Stimulated activated CD4-positive, alpha-beta T cell treated with anti-CD3 and anti-CD28 coated beads, TNF-alpha, amount 100 ng/mL, for 4 hours (primary cell): Measurements from ENCODE around the gene KLHL41.
"Not testable (repeated sequence)": the region's sequence is repeated elsewhere in the genome, so short reads cannot be mapped to it uniquely, and the experiment has no call there.

Source experiments
- DNase-seq, 3 experiments: peaks; one replicate each; pipeline ENCODE4 v3.0.0-alpha.2; 2020; ENCODE audit warnings: low read depth in 3 of 3

The KLHL41 gene

GRCh38 chr2:169509955-169510354, 453 bp downstream of the KLHL41 start:
- DNase-seq = no peak

- DNase-seq = no peak
Measured at GRCh38 chr2:169510496-169510895, 994 bp downstream of the KLHL41 start.

- no peak for DNase-seq
Measured at GRCh38 chr2:169511818-169512217, 2.3 kb downstream of the KLHL41 start.

GRCh38 chr2:169512525-169512924, 3.0 kb downstream of the KLHL41 start:
- DNase-seq = no peak

GRCh38 chr2:169513094-169513493, 3.6 kb downstream of the KLHL41 start:
- no peak for DNase-seq

- DNase-seq = no peak
Measured at GRCh38 chr2:169513926-169514325, 4.4 kb downstream of the KLHL41 start.

- DNase-seq = not testable (repeated sequence)
Measured at GRCh38 chr2:169514758-169515157, 5.3 kb downstream of the KLHL41 start.

GRCh38 chr2:169516488-169516995, 7.0 kb downstream of the KLHL41 start:
- DNase-seq = not testable (repeated sequence)

- DNase-seq = no peak
Measured at GRCh38 chr2:169520896-169521295, 11.4 kb downstream of the KLHL41 start.

GRCh38 chr2:169523681-169524080, 14.2 kb downstream of the KLHL41 start:
- DNase-seq = no peak

- DNase-seq = no peak
Measured at GRCh38 chr2:169525434-169525833, 15.9 kb downstream of the KLHL41 start.

GRCh38 chr2:169526451-169526850, 16.9 kb downstream of the KLHL41 start:
- no peak for DNase-seq

- DNase-seq = peak; percentile 43 to 59 (median 48)
Measured at GRCh38 chr2:169528271-169528701, 18.8 kb downstream of the KLHL41 start.

GRCh38 chr2:169539460-169539859, 30.0 kb downstream of the KLHL41 start:
- not testable (repeated sequence) for DNase-seq

GRCh38 chr2:169540146-169540545, 30.6 kb downstream of the KLHL41 start:
- no peak for DNase-seq

- DNase-seq = no peak
Measured at GRCh38 chr2:169542433-169542832, 32.9 kb downstream of the KLHL41 start.

- DNase-seq = no peak
Measured at GRCh38 chr2:169546756-169547155, 37.3 kb downstream of the KLHL41 start.

- DNase-seq = no peak
Measured at GRCh38 chr2:169561364-169561763, 51.9 kb downstream of the KLHL41 start.

GRCh38 chr2:169562084-169562483, 52.6 kb downstream of the KLHL41 start:
- not testable (repeated sequence) for DNase-seq

GRCh38 chr2:169562519-169562918, 53.0 kb downstream of the KLHL41 start:
- no peak for DNase-seq

GRCh38 chr2:169565686-169566085, 56.2 kb downstream of the KLHL41 start:
- no peak for DNase-seq

GRCh38 chr2:169569948-169570347, 60.4 kb downstream of the KLHL41 start:
- DNase-seq = no peak

GRCh38 chr2:169570752-169571151, 61.2 kb downstream of the KLHL41 start:
- not testable (repeated sequence) for DNase-seq

GRCh38 chr2:169571571-169571970, 62.1 kb downstream of the KLHL41 start:
- no peak for DNase-seq
